Gastroesophageal sphincter (tissue), 3 donors: ENCODE data around the gene MYH6.

Experiments used
- CTCF ChIP-seq, 4 experiments: fragments of 200-600 bp in 2 of 4; fragments of 450-650 bp in 2 of 4; sonication (generic) in 1 of 4; IDR thresholded peaks; one replicate each; pipeline ENCODE4 v1.5.1; 2017 to 2019; ENCODE audit warnings: antibody characterized with exemption in 4 of 4, mild to moderate bottlenecking in 2 of 4, moderate library complexity in 2 of 4
- POLR2A ChIP-seq, 2 donors: fragments of 450-650 bp; IDR thresholded peaks; one replicate each; pipeline ENCODE4 v1.6.1; 2017; ENCODE audit warnings: antibody characterized with exemption in 2 of 2, mild to moderate bottlenecking in 2 of 2, moderate library complexity in 1 of 2
- POLR2AphosphoS5 ChIP-seq: sonication (generic); formaldehyde crosslinking; IDR thresholded peaks from one replicate; pipeline ENCODE4 v1.6.1; 2017; ENCODE audit warnings: antibody characterized with exemption

GRCh38 chr14:23445773-23446172, 37.7 kb upstream of the MYH6 start:
- TF ChIP-seq CTCF (IDR thresholded peaks at IDR 0.05) = no peak
- no peak for TF ChIP-seq POLR2A (IDR thresholded peaks at IDR 0.05)
- no peak for TF ChIP-seq POLR2AphosphoS5
